ENCODE data around the gene TMEM72.

The TMEM72 gene

GRCh38 chr10:44948642-44949041 lies 37.5 kb downstream of the TMEM72 start:
- Histone ChIP-seq H3K4me2 (ENCODE audit: insufficient read depth, low read length) (no peak overlapping the region), H3K79me2 (ENCODE audit: insufficient read depth, low read length) (no peaks in the 10 kb centered on the region), H3K4me3 (ENCODE audit: low read depth in 1 of 2, low read length in 2 of 2) (no peak overlapping the region), H3K27ac (ENCODE audit: low read length) (no peak overlapping the region), H3K27me3 (ENCODE audit: insufficient read depth, low read length, poor library complexity) (no peaks in the 10 kb centered on the region), H3K9me3 (ENCODE audit: insufficient read depth, low read length, severe bottlenecking) (peaks cover 9% of the 10 kb centered on the region), H3K36me3 (ENCODE audit: insufficient read depth, low read length) (no peaks in the 10 kb centered on the region), H2AFZ (ENCODE audit: low read depth, low read length) (no peak overlapping the region), H4K20me1 (ENCODE audit: insufficient read depth, low read length) (no peaks in the 10 kb centered on the region), H3K4me1 (ENCODE audit: insufficient read depth, low read length) (no peaks in the 10 kb centered on the region), H3K9ac (ENCODE audit: low read depth, low read length) (no peak overlapping the region)
- ATAC-seq (ENCODE audit: insufficient read depth, low read depth) = no peak
- TF ChIP-seq EZH2 (IDR thresholded peaks at IDR 0.05; ENCODE audit: borderline replicate concordance, low read depth, low read length, severe bottlenecking) (no peak), CTCF (IDR thresholded peaks at IDR 0.05; ENCODE audit: borderline replicate concordance, extremely low read depth, low read length, poor library complexity, severe bottlenecking) (no peak)
- no peak for DNase-seq

GRCh38 chr10:44949127-44949802 lies 38.1 kb downstream of the TMEM72 start:
- H4K20me1 ChIP-seq (ENCODE audit: insufficient read depth, low read length) = no peaks in the 10 kb centered on the region
- H3K27ac ChIP-seq (ENCODE audit: low read length) = no peak overlapping the region
- H3K4me3 ChIP-seq (ENCODE audit: low read depth in 1 of 2, low read length in 2 of 2) = no peak overlapping the region
- H3K27me3 ChIP-seq (ENCODE audit: insufficient read depth, low read length, poor library complexity) = no peaks in the 10 kb centered on the region
- no peak overlapping the region for H2AFZ ChIP-seq (ENCODE audit: low read depth, low read length)
- no peak for ATAC-seq (ENCODE audit: insufficient read depth, low read depth)
- H3K9me3 ChIP-seq (ENCODE audit: insufficient read depth, low read length, severe bottlenecking) = peaks cover 7% of the 10 kb centered on the region
- no peaks in the 10 kb centered on the region for H3K79me2 ChIP-seq (ENCODE audit: insufficient read depth, low read length)
- no peak overlapping the region for H3K4me2 ChIP-seq (ENCODE audit: insufficient read depth, low read length)
- no peaks in the 10 kb centered on the region for H3K4me1 ChIP-seq (ENCODE audit: insufficient read depth, low read length)
- no peak for DNase-seq
- TF ChIP-seq CTCF (IDR thresholded peaks at IDR 0.05; ENCODE audit: borderline replicate concordance, extremely low read depth, low read length, poor library complexity, severe bottlenecking) (no peak), EZH2 (IDR thresholded peaks at IDR 0.05; ENCODE audit: borderline replicate concordance, low read depth, low read length, severe bottlenecking) (no peak)
- H3K9ac ChIP-seq (ENCODE audit: low read depth, low read length) = no peak overlapping the region
- H3K36me3 ChIP-seq (ENCODE audit: insufficient read depth, low read length) = 0 out of 2 replicates have a peak, but pooled peaks cover 1% of the 10 kb centered on the region

GRCh38 chr10:44949915-44950314 lies 38.8 kb downstream of the TMEM72 start:
- peaks cover 2% of the 10 kb centered on the region for H3K9me3 ChIP-seq (ENCODE audit: insufficient read depth, low read length, severe bottlenecking)
- no peaks in the 10 kb centered on the region for H3K27me3 ChIP-seq (ENCODE audit: insufficient read depth, low read length, poor library complexity)
- ATAC-seq (ENCODE audit: insufficient read depth, low read depth) = no peak
- H3K27ac ChIP-seq (ENCODE audit: low read length) = no peak overlapping the region
- H2AFZ ChIP-seq (ENCODE audit: low read depth, low read length) = no peak overlapping the region
- no peak for DNase-seq
- no peak overlapping the region for H3K4me2 ChIP-seq (ENCODE audit: insufficient read depth, low read length)
- no peak overlapping the region for H3K4me3 ChIP-seq (ENCODE audit: low read depth in 1 of 2, low read length in 2 of 2)
- no peaks in the 10 kb centered on the region for H3K4me1 ChIP-seq (ENCODE audit: insufficient read depth, low read length)
- H3K36me3 ChIP-seq (ENCODE audit: insufficient read depth, low read length) = 0 out of 2 replicates have a peak, but pooled peaks cover 4% of the 10 kb centered on the region
- no peaks in the 10 kb centered on the region for H4K20me1 ChIP-seq (ENCODE audit: insufficient read depth, low read length)
- H3K9ac ChIP-seq (ENCODE audit: low read depth, low read length) = no peak overlapping the region
- H3K79me2 ChIP-seq (ENCODE audit: insufficient read depth, low read length) = no peaks in the 10 kb centered on the region
- no peak for TF ChIP-seq CTCF (IDR thresholded peaks at IDR 0.05; ENCODE audit: borderline replicate concordance, extremely low read depth, low read length, poor library complexity, severe bottlenecking)

Measured in DND-41 (cell line).